ENCODE results near the gene HSP90B1.

HSP90B1 gene

GRCh38 chr12:103986829-103987228 lies 56.6 kb downstream of the HSP90B1 start:
- no peak for DNase-seq

- DNase-seq, result no peak
These were observed 64.0 kb downstream of the HSP90B1 start for GRCh38 chr12:103994235-103994634.

- no peak for DNase-seq
These were observed 66.4 kb downstream of the HSP90B1 start for GRCh38 chr12:103996595-103996994.

GRCh38 chr12:103997286-103997900 lies 67.2 kb downstream of the HSP90B1 start:
- DNase-seq, result no peak
